ENCODE measurements around the gene AGAP1.

- TF ChIP-seq EZH2phosphoT487 (IDR thresholded peaks at IDR 0.05; ENCODE audit: borderline replicate concordance, low read length) (no peak), CTCF (IDR thresholded peaks at IDR 0.05; ENCODE audit: low read depth, low read length, poor library complexity, severe bottlenecking) (no peak)
Measured at GRCh38 chr2:235564066-235564465, 70.2 kb downstream of the AGAP1 start.

All from DOHH2 (cell line).